ENCODE data around the gene LENG1. TPM values are rescaled to one million over a fixed set of nuclear protein-coding genes. Genes with fewer than 3 reads are reported as not detected.

The LENG1 gene
- total RNA-seq, 1 donor from 2014 or later: 8.0 TPM

DNA sequence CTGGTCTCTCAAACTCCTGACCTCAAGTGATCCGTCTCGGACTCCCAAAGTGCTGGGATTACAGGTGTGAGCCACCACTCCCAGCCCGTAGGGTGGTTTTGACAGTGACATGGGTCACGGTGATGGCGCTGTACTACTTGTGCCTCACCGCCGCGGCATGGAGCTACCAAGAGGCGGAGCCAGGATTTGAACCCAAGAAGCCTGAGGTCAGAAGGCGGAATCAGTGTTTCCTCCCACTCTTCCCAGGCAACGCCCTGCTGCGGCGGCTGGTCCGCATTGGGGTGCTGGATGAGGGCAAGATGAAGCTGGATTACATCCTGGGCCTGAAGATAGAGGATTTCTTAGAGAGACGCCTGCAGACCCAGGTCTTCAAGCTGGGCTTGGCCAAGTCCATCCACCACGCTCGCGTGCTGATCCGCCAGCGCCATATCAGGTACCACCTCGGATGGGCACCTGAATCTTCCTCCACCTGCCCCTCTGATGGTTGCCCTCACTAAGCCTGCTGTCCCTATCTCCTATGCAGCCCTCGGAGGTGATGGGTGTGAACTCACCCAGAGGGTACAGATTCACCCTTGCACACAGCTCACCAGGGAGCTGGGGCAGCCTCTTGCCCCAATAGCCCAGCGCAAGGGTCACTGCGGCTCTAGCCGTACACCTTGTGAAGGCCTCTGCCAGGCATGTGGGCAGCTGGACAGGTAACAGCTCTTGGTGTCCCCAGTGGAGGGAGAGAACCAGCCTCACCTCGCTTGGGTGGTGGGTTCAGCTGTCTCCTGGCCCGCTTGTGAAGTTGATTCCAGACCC is 46.7 kb upstream of the LENG1 start:
- H3K9me3 ChIP-seq: no peaks in the 10 kb centered on the region
- peak overlapping the region; percentile 37 for H3K4me3 ChIP-seq
- no peak for ATAC-seq
- intact Hi-C loops (cut with DNase I): no loop called here
- no peaks in the 10 kb centered on the region for H3K27me3 ChIP-seq (ENCODE audit: low read depth)
- H3K36me3 ChIP-seq: peaks cover 70% of the 10 kb centered on the region
- DNase-seq: peak; percentile 64
- TF ChIP-seq, protein P1, sequence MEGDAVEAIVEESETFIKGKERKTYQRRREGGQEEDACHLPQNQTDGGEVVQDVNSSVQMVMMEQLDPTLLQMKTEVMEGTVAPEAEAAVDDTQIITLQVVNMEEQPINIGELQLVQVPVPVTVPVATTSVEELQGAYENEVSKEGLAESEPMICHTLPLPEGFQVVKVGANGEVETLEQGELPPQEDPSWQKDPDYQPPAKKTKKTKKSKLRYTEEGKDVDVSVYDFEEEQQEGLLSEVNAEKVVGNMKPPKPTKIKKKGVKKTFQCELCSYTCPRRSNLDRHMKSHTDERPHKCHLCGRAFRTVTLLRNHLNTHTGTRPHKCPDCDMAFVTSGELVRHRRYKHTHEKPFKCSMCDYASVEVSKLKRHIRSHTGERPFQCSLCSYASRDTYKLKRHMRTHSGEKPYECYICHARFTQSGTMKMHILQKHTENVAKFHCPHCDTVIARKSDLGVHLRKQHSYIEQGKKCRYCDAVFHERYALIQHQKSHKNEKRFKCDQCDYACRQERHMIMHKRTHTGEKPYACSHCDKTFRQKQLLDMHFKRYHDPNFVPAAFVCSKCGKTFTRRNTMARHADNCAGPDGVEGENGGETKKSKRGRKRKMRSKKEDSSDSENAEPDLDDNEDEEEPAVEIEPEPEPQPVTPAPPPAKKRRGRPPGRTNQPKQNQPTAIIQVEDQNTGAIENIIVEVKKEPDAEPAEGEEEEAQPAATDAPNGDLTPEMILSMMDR (IDR thresholded peaks at IDR 0.05): no peak
- peaks cover 100% of the 10 kb centered on the region for H3K4me1 ChIP-seq
- peak overlapping the region; percentile 86 for H3K27ac ChIP-seq

DNA sequence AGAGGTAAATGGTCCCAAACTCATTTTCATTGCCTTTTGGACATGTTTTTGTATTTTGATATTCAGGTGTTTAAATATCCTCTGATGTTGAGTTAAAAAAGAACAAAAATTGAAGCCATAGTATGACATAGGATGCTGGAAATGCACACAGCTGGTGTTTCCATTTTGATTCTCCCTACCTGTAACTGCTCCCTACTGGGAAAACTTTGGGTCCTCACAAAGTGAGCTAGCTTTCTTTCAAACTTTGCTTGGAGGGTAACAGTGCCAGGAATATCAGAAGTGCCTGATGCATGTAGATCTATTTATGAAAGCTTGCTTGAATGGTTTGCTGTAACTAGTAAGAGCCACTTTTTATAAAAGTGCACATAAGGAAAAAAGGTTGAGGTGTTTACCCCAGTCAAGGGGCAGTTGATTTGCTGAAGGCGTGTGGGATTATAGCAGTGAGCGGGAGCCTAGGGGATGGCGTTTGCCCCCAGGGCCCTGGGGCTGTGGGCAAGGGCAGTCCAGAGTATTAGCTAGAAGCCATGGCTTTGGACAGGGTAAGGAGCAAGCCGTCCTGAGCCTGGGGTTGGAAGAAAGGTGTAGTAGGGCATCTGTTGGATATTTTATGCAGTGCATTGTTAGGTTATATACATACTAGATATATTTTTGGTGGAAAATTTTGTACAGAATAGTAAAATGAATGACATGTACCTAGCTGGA is 45.4 kb upstream of the LENG1 start:
- no peak for DNase-seq
- no peak for ATAC-seq
- intact Hi-C loops (cut with DNase I): no loop called here
- peaks cover 70% of the 10 kb centered on the region for H3K36me3 ChIP-seq
- H3K9me3 ChIP-seq: no peaks in the 10 kb centered on the region
- TF ChIP-seq, protein P1 (IDR thresholded peaks at IDR 0.05): no peak
- H3K27me3 ChIP-seq (ENCODE audit: low read depth): no peaks in the 10 kb centered on the region
- H3K27ac ChIP-seq: peak overlapping the region; percentile 46
- H3K4me1 ChIP-seq: peaks cover 90% of the 10 kb centered on the region
- H3K4me3 ChIP-seq: peak overlapping the region; percentile 69

DNA sequence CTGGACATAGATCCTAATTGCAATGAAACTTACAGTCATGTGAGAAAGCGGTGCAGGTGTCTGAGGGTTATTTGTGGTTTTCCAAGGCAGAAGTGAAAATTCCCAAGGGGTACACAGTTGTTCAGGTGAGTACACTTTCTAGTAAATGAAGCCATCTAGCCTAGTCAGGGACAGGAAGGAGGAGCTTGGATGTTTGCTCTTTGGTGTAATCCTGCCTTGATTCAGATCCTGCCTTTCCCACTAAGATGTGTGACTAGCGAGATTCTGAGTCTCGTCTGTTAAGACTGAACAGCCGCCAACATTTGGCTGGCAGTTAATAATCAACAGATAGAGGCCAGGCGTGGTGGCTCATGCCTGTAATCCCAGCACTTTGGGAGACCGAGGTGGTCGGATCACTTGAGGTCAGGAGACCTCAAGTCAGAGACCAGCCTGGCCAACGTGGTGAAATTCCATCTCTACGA is 43.7 kb upstream of the LENG1 start:
- Histone ChIP-seq H3K27ac (peak overlapping the region; percentile 26), H3K4me1 (peaks cover 77% of the 10 kb centered on the region), H3K4me3 (peak overlapping the region; percentile 69), H3K27me3 (ENCODE audit: low read depth) (no peaks in the 10 kb centered on the region), H3K9me3 (no peaks in the 10 kb centered on the region), H3K36me3 (peaks cover 69% of the 10 kb centered on the region)
- ATAC-seq (no peak), DNase-seq (no peak)
- intact Hi-C loops (cut with DNase I): no loop called here
- TF ChIP-seq, protein P1 (IDR thresholded peaks at IDR 0.05): no peak

DNA sequence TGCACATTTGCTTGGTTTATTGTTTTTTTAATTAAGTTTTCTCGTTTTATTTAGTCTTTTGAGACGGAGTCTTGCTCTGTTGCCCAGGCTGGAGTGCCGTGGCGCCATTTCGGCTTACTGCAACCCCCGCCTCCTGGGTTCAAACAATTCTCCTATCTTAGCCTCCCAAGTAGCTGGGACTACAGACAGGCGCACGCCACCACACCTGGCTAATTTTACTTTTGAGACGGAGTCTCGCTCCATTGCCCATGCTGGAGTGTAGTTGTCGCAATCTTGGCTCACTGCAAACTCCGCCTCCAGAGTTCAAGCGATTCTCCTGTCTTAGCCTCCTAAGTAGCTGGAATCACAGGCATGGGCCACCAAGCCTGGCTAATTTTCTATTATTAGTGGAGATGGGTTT is 42.5 kb upstream of the LENG1 start:
- peaks cover 65% of the 10 kb centered on the region for H3K4me1 ChIP-seq
- no peaks in the 10 kb centered on the region for H3K9me3 ChIP-seq
- peak overlapping the region; percentile 89 for H3K27ac ChIP-seq
- peaks cover 57% of the 10 kb centered on the region for H3K36me3 ChIP-seq
- intact Hi-C loops (cut with DNase I): no loop called here
- H3K4me3 ChIP-seq: peak overlapping the region; percentile 69
- TF ChIP-seq, protein P1 (IDR thresholded peaks at IDR 0.05): no peak
- H3K27me3 ChIP-seq (ENCODE audit: low read depth): no peaks in the 10 kb centered on the region
- ATAC-seq (no peak), DNase-seq (no peak)

DNA sequence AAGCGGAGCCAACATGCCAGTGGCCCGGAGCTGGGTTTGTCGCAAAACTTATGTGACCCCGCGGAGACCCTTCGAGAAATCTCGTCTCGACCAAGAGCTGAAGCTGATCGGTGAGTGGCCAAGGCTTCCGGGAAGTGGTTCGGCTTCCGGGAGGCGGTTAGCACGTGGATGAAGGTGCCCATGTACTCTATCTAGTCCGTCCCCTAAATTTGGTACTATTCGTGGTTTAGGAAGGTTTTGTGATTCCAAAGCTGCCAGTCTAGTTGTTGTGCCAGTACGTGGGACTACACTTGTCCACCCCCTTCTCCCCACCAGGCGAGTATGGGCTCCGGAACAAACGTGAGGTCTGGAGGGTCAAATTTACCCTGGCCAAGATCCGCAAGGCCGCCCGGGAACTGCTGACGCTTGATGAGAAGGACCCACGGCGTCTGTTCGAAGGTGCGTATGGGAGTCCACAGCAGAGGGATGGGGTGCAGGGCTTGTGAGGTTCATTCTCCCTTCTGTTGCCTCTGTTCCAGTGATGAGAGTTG is 41.7 kb upstream of the LENG1 start:
- H3K27ac ChIP-seq: peak overlapping the region; percentile 89
- DNase-seq: no peak
- H3K27me3 ChIP-seq (ENCODE audit: low read depth): no peaks in the 10 kb centered on the region
- H3K4me1 ChIP-seq: peaks cover 57% of the 10 kb centered on the region
- no peaks in the 10 kb centered on the region for H3K9me3 ChIP-seq
- peak overlapping the region; percentile 69 for H3K4me3 ChIP-seq
- TF ChIP-seq, protein P1 (IDR thresholded peaks at IDR 0.05): no peak
- intact Hi-C loops (cut with DNase I): no loop called here
- peaks cover 50% of the 10 kb centered on the region for H3K36me3 ChIP-seq
- ATAC-seq: peak; percentile 1 to 2

Data from lower lobe of right lung (tissue), 2 donors.